Measurements from ENCODE around the gene ABCA9.

ABCA9 gene

DNA sequence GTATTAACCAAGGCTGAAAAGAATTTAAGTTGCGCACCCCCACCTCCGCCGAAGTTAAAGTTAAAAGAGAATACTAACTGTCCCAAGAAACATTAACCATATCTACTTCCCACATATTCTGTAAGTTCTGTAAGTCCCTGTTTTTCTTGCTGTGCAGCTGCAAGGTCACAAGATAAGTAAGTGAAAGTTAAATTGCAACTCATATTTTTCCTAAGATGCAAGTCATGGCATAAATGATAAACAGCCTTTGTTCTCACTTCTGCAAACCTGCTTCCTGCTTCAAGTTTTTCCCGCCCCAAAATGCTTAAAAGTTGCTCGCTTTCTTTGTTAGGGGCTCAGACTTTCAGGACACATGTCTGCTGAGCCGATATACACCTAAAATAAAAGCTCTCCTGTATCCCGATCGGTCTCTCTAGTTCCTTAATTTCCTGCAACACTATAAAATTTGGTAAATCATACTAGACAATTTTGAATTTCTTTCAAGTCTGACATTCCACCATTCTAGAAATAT is 32.6 kb upstream of the ABCA9 start:
- DNase-seq (ENCODE audit: low read depth): no peak
- TF ChIP-seq, protein P1, sequence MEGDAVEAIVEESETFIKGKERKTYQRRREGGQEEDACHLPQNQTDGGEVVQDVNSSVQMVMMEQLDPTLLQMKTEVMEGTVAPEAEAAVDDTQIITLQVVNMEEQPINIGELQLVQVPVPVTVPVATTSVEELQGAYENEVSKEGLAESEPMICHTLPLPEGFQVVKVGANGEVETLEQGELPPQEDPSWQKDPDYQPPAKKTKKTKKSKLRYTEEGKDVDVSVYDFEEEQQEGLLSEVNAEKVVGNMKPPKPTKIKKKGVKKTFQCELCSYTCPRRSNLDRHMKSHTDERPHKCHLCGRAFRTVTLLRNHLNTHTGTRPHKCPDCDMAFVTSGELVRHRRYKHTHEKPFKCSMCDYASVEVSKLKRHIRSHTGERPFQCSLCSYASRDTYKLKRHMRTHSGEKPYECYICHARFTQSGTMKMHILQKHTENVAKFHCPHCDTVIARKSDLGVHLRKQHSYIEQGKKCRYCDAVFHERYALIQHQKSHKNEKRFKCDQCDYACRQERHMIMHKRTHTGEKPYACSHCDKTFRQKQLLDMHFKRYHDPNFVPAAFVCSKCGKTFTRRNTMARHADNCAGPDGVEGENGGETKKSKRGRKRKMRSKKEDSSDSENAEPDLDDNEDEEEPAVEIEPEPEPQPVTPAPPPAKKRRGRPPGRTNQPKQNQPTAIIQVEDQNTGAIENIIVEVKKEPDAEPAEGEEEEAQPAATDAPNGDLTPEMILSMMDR (IDR thresholded peaks at IDR 0.05; ENCODE audit: insufficient read depth, low read depth, low read length, missing control alignments): no peak
- no peak overlapping the region for H3K4me3 ChIP-seq (ENCODE audit: low read length)

- TF ChIP-seq, protein P1 (IDR thresholded peaks at IDR 0.05; ENCODE audit: insufficient read depth, low read depth, low read length, missing control alignments): no peak
- peak; percentile 38 for DNase-seq (ENCODE audit: low read depth)
Measured at GRCh38 chr17:69090365-69090764, 29.6 kb upstream of the ABCA9 start.

GRCh38 chr17:69088643-69089200 is 28.0 kb upstream of the ABCA9 start:
- TF ChIP-seq, protein P1 (IDR thresholded peaks at IDR 0.05; ENCODE audit: insufficient read depth, low read depth, low read length, missing control alignments): no peak
- no peak for DNase-seq (ENCODE audit: low read depth)

More at GRCh38 chr17:69090365-69090764, 29.6 kb upstream of the ABCA9 start:
- H3K4me3 ChIP-seq (ENCODE audit: low read length): no peak overlapping the region

DNA sequence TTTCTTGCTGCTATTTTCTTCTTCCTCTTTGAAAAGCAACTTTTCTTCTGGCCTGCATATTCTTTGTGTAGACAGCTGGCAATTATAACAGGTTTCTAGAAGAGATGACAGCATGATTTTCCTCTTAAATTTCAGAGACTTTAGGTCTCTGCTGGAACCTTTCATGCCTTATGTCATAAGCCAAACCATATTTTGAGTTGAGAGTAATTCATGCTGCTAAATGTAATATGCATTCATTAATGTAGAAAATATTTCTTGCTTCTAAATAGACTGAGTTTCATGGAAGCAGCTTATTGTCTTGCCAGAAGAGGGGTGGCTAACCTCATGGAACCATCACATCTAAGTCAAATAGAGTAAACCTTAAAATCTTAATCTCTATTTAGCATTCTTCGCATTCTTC is 25.9 kb upstream of the ABCA9 start:
- DNase-seq (ENCODE audit: low read depth): no peak
- no peak overlapping the region for H3K4me3 ChIP-seq (ENCODE audit: low read length)
- TF ChIP-seq, protein P1 (IDR thresholded peaks at IDR 0.05; ENCODE audit: insufficient read depth, low read depth, low read length, missing control alignments): no peak

More at GRCh38 chr17:69088643-69089200, 28.0 kb upstream of the ABCA9 start:
- H3K4me3 ChIP-seq (ENCODE audit: low read length): no peak overlapping the region

DNA sequence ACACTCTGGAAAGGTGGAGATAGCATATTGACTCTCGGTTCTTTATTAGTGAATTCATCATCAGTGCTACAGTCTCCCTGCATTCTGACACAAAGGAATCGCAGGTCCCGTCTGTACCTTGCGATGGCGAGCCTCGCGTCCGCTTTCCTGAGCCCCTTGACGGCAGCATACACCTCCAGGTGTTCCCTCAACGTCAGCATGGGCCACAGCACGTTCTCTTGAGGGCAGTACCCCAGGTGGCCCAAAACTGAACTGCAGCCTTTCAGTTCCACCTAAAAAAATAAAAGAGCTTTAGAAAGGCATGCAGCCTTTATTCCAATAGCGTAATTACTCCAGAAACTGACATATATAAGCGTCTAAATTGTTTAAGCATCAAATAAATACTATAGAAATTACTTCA is 24.2 kb upstream of the ABCA9 start:
- H3K4me3 ChIP-seq (ENCODE audit: low read length): no peak overlapping the region
- TF ChIP-seq, protein P1 (IDR thresholded peaks at IDR 0.05; ENCODE audit: insufficient read depth, low read depth, low read length, missing control alignments): peak; percentile 58
- DNase-seq (ENCODE audit: low read depth): peak; percentile 47

DNA sequence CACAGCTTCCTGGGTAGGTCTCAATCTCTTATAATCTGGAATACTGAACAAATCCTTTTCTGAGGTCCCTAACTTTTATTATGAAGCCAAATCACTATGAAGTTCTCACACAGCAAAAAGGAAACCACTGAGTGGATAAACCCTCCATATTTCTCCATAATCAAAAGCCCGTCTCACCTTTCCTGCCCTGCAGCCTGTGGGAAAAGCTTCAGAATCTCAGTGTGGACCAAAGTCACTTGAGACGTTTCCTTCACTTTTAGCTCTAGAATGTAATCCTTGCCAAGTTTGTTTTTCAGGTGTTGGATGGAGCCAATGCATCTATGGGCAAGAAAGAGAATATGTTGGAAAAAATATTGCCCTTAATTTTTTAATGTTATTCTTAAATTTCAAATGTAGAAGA is 22.0 kb upstream of the ABCA9 start:
- no peak for DNase-seq (ENCODE audit: low read depth)
- TF ChIP-seq, protein P1 (IDR thresholded peaks at IDR 0.05; ENCODE audit: insufficient read depth, low read depth, low read length, missing control alignments): no peak
- no peak overlapping the region for H3K4me3 ChIP-seq (ENCODE audit: low read length)

- no peak overlapping the region for H3K4me3 ChIP-seq (ENCODE audit: low read length)
- TF ChIP-seq, protein P1 (IDR thresholded peaks at IDR 0.05; ENCODE audit: insufficient read depth, low read depth, low read length, missing control alignments): no peak
- no peak for DNase-seq (ENCODE audit: low read depth)
Measured at GRCh38 chr17:69078864-69079263, 18.1 kb upstream of the ABCA9 start.

Data from epithelial cell of esophagus (primary cell).